GM12865 (cell line): Measurements from ENCODE around the gene GYPC.

Experiments used
- DNase-seq: peaks from one replicate; pipeline ENCODE4 v3.0.0; 2010; ENCODE audit warnings: low read depth
- H3K4me3 ChIP-seq: 2 replicates; pipeline ENCODE4 v1.5.1; 2011; ENCODE audit warnings: mild to moderate bottlenecking, low read depth, low read length, control low read depth
- CTCF ChIP-seq: IDR thresholded peaks from 2 replicates; pipeline ENCODE4 v1.5.1; 2011; ENCODE audit warnings: low read length, control low read depth, low read depth, inconsistent platforms; ENCODE audit not compliant: insufficient read depth; ENCODE audit errors: missing control alignments

GYPC gene

GRCh38 chr2:126649101-126649500 is 6.9 kb upstream of the GYPC start:
- no peak for DNase-seq
- TF ChIP-seq CTCF: no peak
- H3K4me3 ChIP-seq: no peak overlapping the region

GRCh38 chr2:126650994-126651393 is 5.0 kb upstream of the GYPC start:
- no peak overlapping the region for H3K4me3 ChIP-seq
- no peak for DNase-seq

GRCh38 chr2:126652323-126652891 is 3.6 kb upstream of the GYPC start:
- H3K4me3 ChIP-seq: no peak overlapping the region
- DNase-seq: no peak
- no peak for TF ChIP-seq CTCF

More at GRCh38 chr2:126650994-126651393, 5.0 kb upstream of the GYPC start:
- TF ChIP-seq CTCF: no peak

- DNase-seq: no peak
- no peak for TF ChIP-seq CTCF
Measured at GRCh38 chr2:126653109-126653508, 2.8 kb upstream of the GYPC start.

GRCh38 chr2:126653761-126654160 is 2.2 kb upstream of the GYPC start:
- no peak for DNase-seq
- no peak for TF ChIP-seq CTCF
- no peak overlapping the region for H3K4me3 ChIP-seq

More at GRCh38 chr2:126653109-126653508, 2.8 kb upstream of the GYPC start:
- H3K4me3 ChIP-seq: no peak overlapping the region

GRCh38 chr2:126655051-126655450 is 907 bp upstream of the GYPC start:
- no peak overlapping the region for H3K4me3 ChIP-seq
- no peak for DNase-seq
- TF ChIP-seq CTCF: no peak
